Cardiac muscle cell (in vitro differentiated cells and primary cell): ENCODE data around the gene GRAMD4. TPM values are rescaled to one million over a fixed set of nuclear protein-coding genes. Genes with fewer than 3 reads are reported as not detected.

Experiments
- DNase-seq, 2 donors: peaks; one replicate each; pipeline versions ENCODE4 v3.0.0 to v3.0.0-alpha.2; 2010 to 2017; ENCODE audit warnings: low read depth in 1 of 2, low spot score in 1 of 2
- H3K27ac ChIP-seq: fragments of 200-600 bp; sonication (generic); 2 replicates; pipeline ENCODE4 v1.5.1; 2016
- H3K27me3 ChIP-seq: fragments of 200-600 bp; sonication (generic); 2 replicates; pipeline ENCODE4 v1.6.0; 2016; ENCODE audit warnings: control low read depth
- H3K36me3 ChIP-seq: fragments of 200-600 bp; sonication (generic); 2 replicates; pipeline ENCODE4 v1.5.1; 2016; ENCODE audit warnings: control low read depth
- H3K4me1 ChIP-seq: fragments of 200-600 bp; sonication (generic); 2 replicates; pipeline ENCODE4 v1.8.1; 2017; ENCODE audit warnings: low read depth, mild to moderate bottlenecking, mixed run types
- H3K4me3 ChIP-seq: fragments of 200-600 bp; sonication (generic); 2 replicates; pipeline ENCODE4 v1.5.1; 2016; ENCODE audit warnings: mild to moderate bottlenecking
- H3K9me3 ChIP-seq: fragments of 200-600 bp; sonication (generic); 2 replicates; pipeline ENCODE4 v1.5.1; 2017; ENCODE audit warnings: low read depth, mild to moderate bottlenecking, control low read depth
- CTCF ChIP-seq: IDR thresholded peaks from 2 replicates; pipeline ENCODE4 v1.5.1; 2012; ENCODE audit warnings: low read depth, mild to moderate bottlenecking, low read length
- polyA plus RNA-seq: library from polyadenylated mRNA; unstranded; fragments of >200 nt; fragmentation: Nextera tagmentation; extraction: Ambion mirVana; gene quantifications from 2 replicates; pipeline ENCODE4 v1.2.1, GENCODE V29; 2016
- total RNA-seq: library from RNA; depleted of rRNA; stranded (reverse); fragments of >200 nt; gene quantifications from 2 replicates; pipeline ENCODE4 v1.2.3, GENCODE V29; 2016

The GRAMD4 gene
- total and polyA plus RNA-seq, 2 experiments from 2014 or later, result 49.3 to 51.8 TPM

GRCh38 chr22:46701262-46701661 lies 81.1 kb downstream of the GRAMD4 start:
- Histone ChIP-seq H3K27ac (no peak overlapping the region), H3K9me3 (no peaks in the 10 kb centered on the region), H3K4me3 (no peak overlapping the region), H3K4me1 (no peaks in the 10 kb centered on the region), H3K36me3 (peaks cover 42% of the 10 kb centered on the region), H3K27me3 (no peaks in the 10 kb centered on the region)
- no peak for TF ChIP-seq CTCF
- DNase-seq, result no peak

- peaks cover 40% of the 10 kb centered on the region for H3K36me3 ChIP-seq
These were observed 83.2 kb downstream of the GRAMD4 start for GRCh38 chr22:46703171-46703995.

GRCh38 chr22:46703996-46704370 lies 83.8 kb downstream of the GRAMD4 start:
- Histone ChIP-seq H3K9me3 (no peaks in the 10 kb centered on the region), H3K27me3 (no peaks in the 10 kb centered on the region), H3K4me3 (no peak overlapping the region), H3K27ac (no peak overlapping the region), H3K4me1 (no peaks in the 10 kb centered on the region), H3K36me3 (peaks cover 37% of the 10 kb centered on the region)
- DNase-seq, result no peak
- TF ChIP-seq CTCF, result no peak

More at GRCh38 chr22:46703171-46703995, 83.2 kb downstream of the GRAMD4 start:
- no peaks in the 10 kb centered on the region for H3K4me1 ChIP-seq
- TF ChIP-seq CTCF, result no peak
- no peak overlapping the region for H3K4me3 ChIP-seq
- no peak overlapping the region for H3K27ac ChIP-seq
- DNase-seq, result no peak
- no peaks in the 10 kb centered on the region for H3K27me3 ChIP-seq
- H3K9me3 ChIP-seq, result no peaks in the 10 kb centered on the region

GRCh38 chr22:46706060-46706459 lies 85.9 kb downstream of the GRAMD4 start:
- no peak overlapping the region for H3K4me3 ChIP-seq
- peaks cover 37% of the 10 kb centered on the region for H3K36me3 ChIP-seq
- TF ChIP-seq CTCF, result no peak
- no peak for DNase-seq
- no peaks in the 10 kb centered on the region for H3K4me1 ChIP-seq
- no peaks in the 10 kb centered on the region for H3K9me3 ChIP-seq
- H3K27ac ChIP-seq, result no peak overlapping the region
- no peaks in the 10 kb centered on the region for H3K27me3 ChIP-seq

GRCh38 chr22:46707305-46707704 lies 87.1 kb downstream of the GRAMD4 start:
- no peak overlapping the region for H3K27ac ChIP-seq
- DNase-seq, result no peak
- TF ChIP-seq CTCF, result no peak
- H3K27me3 ChIP-seq, result no peaks in the 10 kb centered on the region
- H3K4me1 ChIP-seq, result no peaks in the 10 kb centered on the region
- peaks cover 42% of the 10 kb centered on the region for H3K36me3 ChIP-seq
- no peak overlapping the region for H3K4me3 ChIP-seq
- no peaks in the 10 kb centered on the region for H3K9me3 ChIP-seq
